ENCODE data around the gene GGA2.

GRCh38 chr16:23518435-23518891 lies 8.2 kb upstream of the GGA2 start:
- no peak for TF ChIP-seq POLR2A (IDR thresholded peaks at IDR 0.05)
- TF ChIP-seq CTCF (IDR thresholded peaks at IDR 0.05), result no peak
